HepG2 (cell line): Measurements from ENCODE around the gene ESYT1. TPM values are rescaled to one million over a fixed set of nuclear protein-coding genes. Genes with fewer than 3 reads are reported as not detected.

Experiments
- ADNP ChIP-seq: sonication (generic); formaldehyde crosslinking; IDR thresholded peaks from 2 replicates; pipeline ENCODE4 v1.4.0; 2020; ENCODE audit warnings: missing genetic modification reagents
- ARNT ChIP-seq: fragments of 450-650 bp; IDR thresholded peaks from 2 replicates; pipeline ENCODE4 v1.6.1; 2017
- ATF7 ChIP-seq, 2 experiments: fragments of 450-650 bp in 1 of 2; sonication (generic) in 1 of 2; formaldehyde crosslinking in 1 of 2; IDR thresholded peaks; 2 replicates each; pipeline versions ENCODE4 v1.4.0 to v1.6.1; 2016 to 2020; ENCODE audit warnings: antibody characterized with exemption in 1 of 2, mild to moderate bottlenecking in 1 of 2, missing genetic modification reagents in 1 of 2
- CHCHD3 ChIP-seq: sonication (generic); formaldehyde crosslinking; IDR thresholded peaks from 2 replicates; pipeline ENCODE4 v1.8.0; 2022; ENCODE audit warnings: mild to moderate bottlenecking, missing genetic modification reagents, moderate library complexity
- KDM2A ChIP-seq: sonication (generic); formaldehyde crosslinking; IDR thresholded peaks from 2 replicates; pipeline ENCODE4 v1.4.0; 2020; ENCODE audit warnings: low read depth, missing genetic modification reagents, borderline replicate concordance
- MEF2D ChIP-seq: sonication (generic); formaldehyde crosslinking; IDR thresholded peaks from 2 replicates; pipeline ENCODE4 v1.5.1; 2020; ENCODE audit warnings: mild to moderate bottlenecking, missing genetic modification reagents
- NFIB ChIP-seq: sonication (generic); formaldehyde crosslinking; IDR thresholded peaks from 2 replicates; pipeline ENCODE4 v1.9.0; 2021; ENCODE audit warnings: missing genetic modification reagents, mild to moderate bottlenecking, borderline replicate concordance
- PHF21A ChIP-seq: sonication (generic); formaldehyde crosslinking; IDR thresholded peaks from 2 replicates; pipeline ENCODE4 v1.5.0; 2020; ENCODE audit warnings: mild to moderate bottlenecking, missing genetic modification reagents
- RFXANK ChIP-seq: IDR thresholded peaks from 2 replicates; pipeline ENCODE4 v1.6.1; 2016
- SRSF1 ChIP-seq: fragments of 200-400 bp; formaldehyde crosslinking; optimal IDR thresholded peaks from 2 replicates; pipeline ENCODE3; 2017; ENCODE audit warnings: mild to moderate bottlenecking, low read depth, low read length, moderate library complexity
- STAT5B ChIP-seq: sonication (generic); formaldehyde crosslinking; IDR thresholded peaks from 2 replicates; pipeline ENCODE4 v1.4.0; 2020; ENCODE audit warnings: missing genetic modification reagents
- TBX3 ChIP-seq: fragments of 450-650 bp; IDR thresholded peaks from 2 replicates; pipeline ENCODE4 v1.6.1; 2017; ENCODE audit warnings: antibody characterized with exemption, mild to moderate bottlenecking, inconsistent platforms, borderline replicate concordance
- TFAP4 ChIP-seq: sonication (generic); IDR thresholded peaks from 2 replicates; pipeline ENCODE4 v1.6.1; 2016; ENCODE audit warnings: low read depth, borderline replicate concordance
- THAP11 ChIP-seq: IDR thresholded peaks from 2 replicates; pipeline ENCODE4 v1.6.1; 2016; ENCODE audit warnings: missing biosample characterization, missing genetic modification reagents
- THYN1 ChIP-seq: sonication (generic); formaldehyde crosslinking; IDR thresholded peaks from 2 replicates; pipeline ENCODE4 v1.8.1; 2023; ENCODE audit warnings: low read depth, mild to moderate bottlenecking, moderate library complexity, missing genetic modification reagents, borderline replicate concordance
- WIZ ChIP-seq: sonication (generic); formaldehyde crosslinking; IDR thresholded peaks from 2 replicates; pipeline ENCODE4 v1.5.1; 2020; ENCODE audit warnings: mild to moderate bottlenecking, missing genetic modification reagents
- ZBTB14 ChIP-seq: sonication (generic); formaldehyde crosslinking; IDR thresholded peaks from 2 replicates; pipeline ENCODE4 v1.4.0; 2020; ENCODE audit warnings: missing genetic modification reagents
- ZMAT3 ChIP-seq: sonication (generic); formaldehyde crosslinking; conservative IDR thresholded peaks from 2 replicates; pipeline ENCODE4 v1.7.0; 2021; ENCODE audit warnings: missing genetic modification reagents
- ZNF253 ChIP-seq: sonication (generic); formaldehyde crosslinking; IDR thresholded peaks from 2 replicates; pipeline ENCODE4 v1.8.0; 2022; ENCODE audit warnings: mild to moderate bottlenecking, missing genetic modification reagents, borderline replicate concordance
- ZNF367 ChIP-seq: sonication (generic); formaldehyde crosslinking; IDR thresholded peaks from 2 replicates; pipeline ENCODE4 v1.4.0; 2020; ENCODE audit warnings: missing genetic modification reagents, borderline replicate concordance
- ZNF589 ChIP-seq: sonication (generic); formaldehyde crosslinking; conservative IDR thresholded peaks from 2 replicates; pipeline ENCODE4 v1.8.0; 2022; ENCODE audit warnings: mild to moderate bottlenecking, moderate library complexity, missing genetic modification reagents
- polyA plus RNA-seq, 8 experiments: library from polyadenylated mRNA; depleted of rRNA in 3 of 8; stranded (reverse) in 7 of 8; unstranded in 1 of 8; fragments of >200 nt; fragmentation: Illumina TruSeq in 4 of 8; extraction: Trizol in 4 of 8; gene quantifications; 2 replicates each; pipeline versions ENCODE4 v1.2.1 to v1.2.3, GENCODE V29; 2011 to 2016; ENCODE audit warnings: low read depth in 4 of 8, missing spikeins in 1 of 8, mixed read lengths in 1 of 8; ENCODE audit not compliant: insufficient read depth in 1 of 8
- total RNA-seq, 5 experiments: library from RNA; depleted of rRNA; stranded (reverse); fragments of >200 nt; fragmentation: Illumina TruSeq; extraction: Trizol; gene quantifications; 2 replicates each; pipeline ENCODE4 v1.2.3, GENCODE V29; 2016; ENCODE audit warnings: low read depth in 1 of 5
- TF ChIP-seq, protein P1 (sequence below): sonication (generic); formaldehyde crosslinking; IDR thresholded peaks from 2 replicates; pipeline ENCODE4 v1.4.0; 2020; ENCODE audit warnings: missing genetic modification reagents; ENCODE audit errors: not compliant biosample characterization
- TF ChIP-seq, protein P2 (sequence below): sonication (generic); formaldehyde crosslinking; IDR thresholded peaks from 2 replicates; pipeline ENCODE4 v1.4.0; 2020; ENCODE audit warnings: missing genetic modification reagents, borderline replicate concordance

Gene ESYT1
- total and polyA plus RNA-seq, 2 of the 13 experiments (the other 11 are each of a cell fraction or from before 2014, with no cell fraction given), result 66.9 to 71.0 TPM

DNA sequence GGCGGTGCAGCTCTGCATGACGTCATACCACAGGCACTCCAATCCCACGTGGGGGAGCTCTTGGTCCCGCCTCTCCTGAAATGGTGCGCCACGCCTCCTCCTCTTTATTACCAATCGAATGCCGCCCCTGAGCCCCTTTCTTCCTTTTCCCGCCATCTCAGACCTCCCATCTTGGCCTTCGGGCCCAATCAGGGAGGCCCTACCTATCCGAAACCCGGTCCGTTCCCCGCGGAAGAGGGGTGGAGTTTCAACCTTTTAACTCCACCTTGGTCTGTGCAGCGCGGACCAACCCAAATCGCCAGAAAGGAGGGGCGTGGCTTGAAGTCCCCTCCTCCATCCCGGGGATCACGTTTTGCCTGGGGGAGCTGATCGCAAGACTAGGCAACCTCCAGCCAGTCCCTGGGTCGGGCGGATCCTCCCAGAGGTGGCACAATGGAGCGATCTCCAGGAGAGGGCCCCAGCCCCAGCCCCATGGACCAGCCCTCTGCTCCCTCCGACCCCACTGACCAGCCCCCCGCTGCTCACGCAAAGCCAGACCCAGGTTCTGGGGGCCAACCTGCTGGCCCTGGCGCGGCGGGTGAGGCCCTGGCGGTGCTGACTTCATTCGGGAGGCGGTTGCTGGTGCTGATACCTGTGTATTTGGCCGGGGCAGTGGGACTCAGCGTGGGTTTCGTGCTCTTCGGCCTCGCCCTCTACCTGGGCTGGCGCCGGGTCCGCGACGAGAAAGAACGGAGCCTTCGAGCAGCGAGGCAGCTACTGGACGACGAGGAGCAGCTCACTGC, at the start of gene ESYT1 (continued):
- TF ChIP-seq CHCHD3 (CRISPR knock-in tag), result no peak
- no peak for TF ChIP-seq ZNF253 (CRISPR knock-in tag)
- no peak for TF ChIP-seq ZNF367 (CRISPR knock-in tag)
- no peak for TF ChIP-seq TFAP4
- TF ChIP-seq WIZ (CRISPR knock-in tag), result no peak
- TF ChIP-seq TBX3, result no peak
- TF ChIP-seq STAT5B (CRISPR knock-in tag), result no peak
- no peak for TF ChIP-seq THYN1
- TF ChIP-seq, protein P1, sequence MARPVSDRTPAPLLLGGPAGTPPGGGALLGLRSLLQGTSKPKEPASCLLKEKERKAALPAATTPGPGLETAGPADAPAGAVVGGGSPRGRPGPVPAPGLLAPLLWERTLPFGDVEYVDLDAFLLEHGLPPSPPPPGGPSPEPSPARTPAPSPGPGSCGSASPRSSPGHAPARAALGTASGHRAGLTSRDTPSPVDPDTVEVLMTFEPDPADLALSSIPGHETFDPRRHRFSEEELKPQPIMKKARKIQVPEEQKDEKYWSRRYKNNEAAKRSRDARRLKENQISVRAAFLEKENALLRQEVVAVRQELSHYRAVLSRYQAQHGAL (CRISPR knock-in tag), result no peak
- no peak for TF ChIP-seq ZBTB14
- TF ChIP-seq ARNT, result no peak
- TF ChIP-seq KDM2A, result peak; percentile 72
- no peak for TF ChIP-seq RFXANK (CRISPR knock-in tag)
- peak; percentile 77 for TF ChIP-seq ZMAT3 (CRISPR knock-in tag)
- TF ChIP-seq ATF7 (IDR thresholded peaks at IDR 0.05), result peak; percentile 100
- peak; percentile 96 for TF ChIP-seq ATF7 (CRISPR knock-in tag; IDR thresholded peaks at IDR 0.05)
- TF ChIP-seq SRSF1, result peak; percentile 89
- TF ChIP-seq ZNF589 (CRISPR knock-in tag), result no peak
- TF ChIP-seq ADNP, result no peak
- TF ChIP-seq NFIB (CRISPR knock-in tag), result no peak
- TF ChIP-seq MEF2D (CRISPR knock-in tag), result peak; percentile 73; the same call in 1 of the 2 replicates
- peak; percentile 63 for TF ChIP-seq PHF21A (CRISPR knock-in tag)
- TF ChIP-seq, protein P2, sequence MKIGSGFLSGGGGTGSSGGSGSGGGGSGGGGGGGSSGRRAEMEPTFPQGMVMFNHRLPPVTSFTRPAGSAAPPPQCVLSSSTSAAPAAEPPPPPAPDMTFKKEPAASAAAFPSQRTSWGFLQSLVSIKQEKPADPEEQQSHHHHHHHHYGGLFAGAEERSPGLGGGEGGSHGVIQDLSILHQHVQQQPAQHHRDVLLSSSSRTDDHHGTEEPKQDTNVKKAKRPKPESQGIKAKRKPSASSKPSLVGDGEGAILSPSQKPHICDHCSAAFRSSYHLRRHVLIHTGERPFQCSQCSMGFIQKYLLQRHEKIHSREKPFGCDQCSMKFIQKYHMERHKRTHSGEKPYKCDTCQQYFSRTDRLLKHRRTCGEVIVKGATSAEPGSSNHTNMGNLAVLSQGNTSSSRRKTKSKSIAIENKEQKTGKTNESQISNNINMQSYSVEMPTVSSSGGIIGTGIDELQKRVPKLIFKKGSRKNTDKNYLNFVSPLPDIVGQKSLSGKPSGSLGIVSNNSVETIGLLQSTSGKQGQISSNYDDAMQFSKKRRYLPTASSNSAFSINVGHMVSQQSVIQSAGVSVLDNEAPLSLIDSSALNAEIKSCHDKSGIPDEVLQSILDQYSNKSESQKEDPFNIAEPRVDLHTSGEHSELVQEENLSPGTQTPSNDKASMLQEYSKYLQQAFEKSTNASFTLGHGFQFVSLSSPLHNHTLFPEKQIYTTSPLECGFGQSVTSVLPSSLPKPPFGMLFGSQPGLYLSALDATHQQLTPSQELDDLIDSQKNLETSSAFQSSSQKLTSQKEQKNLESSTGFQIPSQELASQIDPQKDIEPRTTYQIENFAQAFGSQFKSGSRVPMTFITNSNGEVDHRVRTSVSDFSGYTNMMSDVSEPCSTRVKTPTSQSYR (CRISPR knock-in tag), result peak; percentile 43; the same call in 1 of the 2 replicates
- peak; percentile 64; the same call in 1 of the 2 replicates for TF ChIP-seq THAP11 (CRISPR knock-in tag)
